HFF-Myc (cell line): Measurements from ENCODE around the gene SAMD1.

ENCODE experiments used
- DNase-seq: peaks from one replicate; pipeline ENCODE4 v3.0.0-alpha.2; 2011; ENCODE audit warnings: low read depth; ENCODE audit errors: extremely low read depth
- H3K4me3 ChIP-seq: replicated peaks from 2 replicates; pipeline ENCODE4 v1.5.1; 2011; ENCODE audit warnings: low read depth, mild to moderate bottlenecking, control low read depth, low read length
- TF ChIP-seq, protein P1 (sequence below): IDR thresholded peaks from 2 replicates; pipeline ENCODE4 v1.5.1; 2012; ENCODE audit warnings: mild to moderate bottlenecking, low read depth, low read length, control low read depth; ENCODE audit errors: missing control alignments

Gene SAMD1

GRCh38 chr19:14091081-14091812 lies 696 bp upstream of the SAMD1 start:
- DNase-seq, result no peak
- TF ChIP-seq, protein P1, sequence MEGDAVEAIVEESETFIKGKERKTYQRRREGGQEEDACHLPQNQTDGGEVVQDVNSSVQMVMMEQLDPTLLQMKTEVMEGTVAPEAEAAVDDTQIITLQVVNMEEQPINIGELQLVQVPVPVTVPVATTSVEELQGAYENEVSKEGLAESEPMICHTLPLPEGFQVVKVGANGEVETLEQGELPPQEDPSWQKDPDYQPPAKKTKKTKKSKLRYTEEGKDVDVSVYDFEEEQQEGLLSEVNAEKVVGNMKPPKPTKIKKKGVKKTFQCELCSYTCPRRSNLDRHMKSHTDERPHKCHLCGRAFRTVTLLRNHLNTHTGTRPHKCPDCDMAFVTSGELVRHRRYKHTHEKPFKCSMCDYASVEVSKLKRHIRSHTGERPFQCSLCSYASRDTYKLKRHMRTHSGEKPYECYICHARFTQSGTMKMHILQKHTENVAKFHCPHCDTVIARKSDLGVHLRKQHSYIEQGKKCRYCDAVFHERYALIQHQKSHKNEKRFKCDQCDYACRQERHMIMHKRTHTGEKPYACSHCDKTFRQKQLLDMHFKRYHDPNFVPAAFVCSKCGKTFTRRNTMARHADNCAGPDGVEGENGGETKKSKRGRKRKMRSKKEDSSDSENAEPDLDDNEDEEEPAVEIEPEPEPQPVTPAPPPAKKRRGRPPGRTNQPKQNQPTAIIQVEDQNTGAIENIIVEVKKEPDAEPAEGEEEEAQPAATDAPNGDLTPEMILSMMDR, result peak; percentile 25
- peak overlapping the region; percentile 59 for H3K4me3 ChIP-seq

DNA sequence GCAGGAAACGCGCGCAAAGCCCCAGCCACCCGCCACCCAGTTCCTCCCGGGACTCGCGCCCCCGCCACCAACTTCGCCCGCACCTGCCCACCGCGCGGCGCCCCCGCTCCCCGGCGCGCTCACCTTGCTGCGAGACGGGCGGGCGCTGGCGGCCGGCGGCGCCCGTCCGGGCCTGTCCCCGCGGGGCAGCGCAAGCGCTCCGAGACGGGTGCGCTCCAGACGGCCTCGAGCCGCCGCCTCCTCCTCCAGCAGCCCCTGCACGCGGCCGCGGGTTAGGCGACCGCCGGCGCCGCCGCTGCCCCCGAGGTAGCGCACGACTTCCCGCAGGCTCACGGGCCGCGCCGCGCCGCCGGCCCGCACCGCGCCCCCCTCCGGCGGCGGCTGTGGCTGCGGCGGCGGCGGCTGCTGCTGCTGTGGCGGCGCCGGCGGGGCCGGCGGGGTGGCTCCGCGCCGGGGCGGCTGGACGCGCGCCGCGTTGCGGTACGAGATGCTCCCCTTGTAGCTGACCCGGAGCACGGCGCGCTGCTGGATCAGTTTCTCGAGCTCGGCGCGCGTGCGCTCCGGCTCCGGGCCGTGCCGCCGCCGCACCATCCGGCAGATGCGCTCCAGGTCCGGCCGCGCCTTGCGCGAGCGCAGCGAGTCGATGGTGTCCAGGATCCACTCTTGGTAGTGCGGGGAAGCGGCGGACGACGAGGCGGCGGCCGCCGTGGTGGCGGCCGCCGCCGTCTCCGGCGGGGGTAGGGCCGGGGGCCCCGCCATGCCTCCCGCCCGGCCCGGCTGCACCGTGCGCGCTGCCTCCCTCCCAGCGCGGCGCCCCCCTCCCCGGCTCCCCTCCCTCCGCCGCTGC lies 666 bp downstream of the SAMD1 start:
- TF ChIP-seq, protein P1, result no peak
- no peak for DNase-seq
- peak overlapping the region; percentile 47 for H3K4me3 ChIP-seq

DNA sequence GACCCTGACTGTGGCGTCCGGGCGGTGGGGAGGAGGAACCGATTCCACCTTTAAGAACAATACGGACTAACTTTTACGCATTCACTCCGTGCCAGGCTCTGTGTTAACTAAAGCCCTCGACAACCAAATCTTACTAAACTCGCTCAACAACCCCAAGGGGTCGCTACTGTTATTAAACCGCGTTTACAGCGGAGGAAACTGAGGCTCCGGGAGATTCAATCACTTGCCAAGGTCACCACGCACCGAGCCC lies 1.2 kb downstream of the SAMD1 start:
- peak overlapping the region; percentile 47 for H3K4me3 ChIP-seq
- TF ChIP-seq, protein P1, result peak; percentile 12
- no peak for DNase-seq

DNA sequence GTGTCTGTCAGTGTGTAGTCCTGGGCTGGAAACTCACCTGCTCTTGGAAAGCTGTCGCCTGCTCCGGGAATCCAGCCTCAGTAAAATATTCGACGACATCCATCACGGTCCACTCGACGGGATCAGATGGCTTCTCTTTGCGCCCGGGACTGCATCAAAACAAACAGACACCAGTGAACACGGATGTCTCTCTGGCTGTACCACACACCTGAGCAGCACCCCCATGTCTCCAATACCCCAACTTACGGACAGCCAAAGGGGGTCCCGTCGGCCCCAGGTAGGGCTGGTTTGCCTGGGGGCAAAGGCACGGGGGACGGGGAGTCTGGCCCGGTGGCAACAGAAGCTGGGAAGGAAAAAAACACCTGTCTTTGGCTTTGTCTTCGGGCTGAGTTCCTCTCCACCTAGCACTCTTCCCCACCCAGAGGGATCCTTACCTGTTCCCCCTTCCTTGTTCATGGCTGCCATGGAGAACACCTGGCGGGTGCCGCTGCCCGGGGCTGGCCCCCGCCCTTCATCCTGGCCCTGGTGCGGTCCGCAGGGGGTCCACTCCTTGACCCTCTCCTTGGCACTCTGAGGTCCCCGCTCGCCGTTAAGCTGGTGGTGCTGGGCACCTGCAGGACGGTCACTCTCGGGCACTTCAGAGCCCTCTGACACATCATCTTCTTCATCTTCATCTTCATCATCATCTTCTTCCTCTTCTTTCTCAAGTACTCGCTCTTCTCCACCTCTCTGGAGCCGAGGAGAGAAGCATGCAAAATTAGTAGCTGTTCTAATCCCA lies 1.7 kb downstream of the SAMD1 start:
- TF ChIP-seq, protein P1, result no peak
- DNase-seq, result no peak
- peak overlapping the region; percentile 47 for H3K4me3 ChIP-seq

- TF ChIP-seq, protein P1, result no peak
- DNase-seq, result no peak
- H3K4me3 ChIP-seq, result no peak overlapping the region
Measured at GRCh38 chr19:14086098-14086497, 4.5 kb downstream of the SAMD1 start.

DNA sequence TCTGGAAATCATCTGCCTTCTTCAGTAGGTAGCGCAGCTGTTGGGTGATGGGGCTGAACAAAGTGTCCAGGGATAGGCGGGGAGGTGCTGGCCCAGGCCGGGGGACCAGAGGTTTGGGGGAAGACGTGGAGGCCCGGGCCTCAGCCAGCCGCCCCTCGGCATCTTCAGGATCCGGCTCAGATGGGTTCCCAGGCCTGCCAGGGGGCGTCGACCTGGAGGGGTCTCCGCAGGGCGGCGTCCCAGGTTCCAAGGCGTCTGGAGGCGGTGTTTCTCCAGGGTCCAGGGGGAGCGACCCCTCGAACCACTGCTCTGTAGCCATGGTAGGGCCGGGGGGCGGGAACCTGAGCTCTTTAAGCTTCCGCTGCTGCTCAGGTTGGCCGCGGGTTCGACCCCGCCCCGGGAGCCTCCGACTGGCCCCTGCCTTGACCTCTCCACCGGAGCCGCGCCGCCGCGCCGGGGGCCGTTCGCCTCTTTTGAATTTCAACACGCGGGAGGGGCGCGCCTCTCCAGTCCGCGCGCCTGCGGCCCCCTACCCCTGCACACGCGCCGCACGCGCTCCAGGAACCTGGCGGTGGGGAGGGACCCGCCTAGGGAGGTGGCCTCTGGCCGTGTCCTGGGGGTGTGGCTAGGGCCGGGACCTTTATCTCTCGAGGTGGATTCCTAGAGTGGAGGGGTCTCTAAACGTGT lies 5.1 kb downstream of the SAMD1 start, which contains the start of gene C19orf67:
Gene C19orf67, minus strand, starts transcription at position 475 of the 687 bp plus-strand sequence. Its CDS starts 156 bp downstream, at position 319.
- TF ChIP-seq, protein P1, result no peak
- DNase-seq, result no peak
- H3K4me3 ChIP-seq, result no peak within 1 kb of the TSS
